PC-3 (cell line): ENCODE results near the gene MCU.

Source experiments
- CTCF ChIP-seq: fragments of 300-600 bp; sonication (generic); conservative IDR thresholded peaks from 2 replicates; pipeline ENCODE4 v1.5.1; 2017; ENCODE audit warnings: antibody characterized with exemption, low read depth, mild to moderate bottlenecking, low read length
- EZH2 ChIP-seq: fragments of 300-600 bp; sonication (generic); IDR thresholded peaks from one replicate; pipeline ENCODE4 v1.6.1; 2017; ENCODE audit warnings: antibody characterized with exemption, mild to moderate bottlenecking, low read length; ENCODE audit not compliant: unreplicated experiment

GRCh38 chr10:72740528-72740927 is 48.6 kb downstream of the MCU start:
- no peak for TF ChIP-seq CTCF
- TF ChIP-seq EZH2: no peak
